GM18909 (cell line): ENCODE data around the gene MIER1.

Experiments used
- ATAC-seq: cut with Tn5 transposase; IDR thresholded peaks from one replicate; pipeline ENCODE4 v1.9.1; 2021; ENCODE audit warnings: mild to moderate bottlenecking; ENCODE audit not compliant: unreplicated experiment, poor library complexity

The MIER1 gene

GRCh38 chr1:66993076-66993475 lies 68.3 kb downstream of the MIER1 start:
- no peak for ATAC-seq

- ATAC-seq, result peak; percentile 75
These were observed 71.4 kb downstream of the MIER1 start for GRCh38 chr1:66996018-66996682.

- no peak for ATAC-seq
These were observed 74.2 kb downstream of the MIER1 start for GRCh38 chr1:66998972-66999371.

DNA sequence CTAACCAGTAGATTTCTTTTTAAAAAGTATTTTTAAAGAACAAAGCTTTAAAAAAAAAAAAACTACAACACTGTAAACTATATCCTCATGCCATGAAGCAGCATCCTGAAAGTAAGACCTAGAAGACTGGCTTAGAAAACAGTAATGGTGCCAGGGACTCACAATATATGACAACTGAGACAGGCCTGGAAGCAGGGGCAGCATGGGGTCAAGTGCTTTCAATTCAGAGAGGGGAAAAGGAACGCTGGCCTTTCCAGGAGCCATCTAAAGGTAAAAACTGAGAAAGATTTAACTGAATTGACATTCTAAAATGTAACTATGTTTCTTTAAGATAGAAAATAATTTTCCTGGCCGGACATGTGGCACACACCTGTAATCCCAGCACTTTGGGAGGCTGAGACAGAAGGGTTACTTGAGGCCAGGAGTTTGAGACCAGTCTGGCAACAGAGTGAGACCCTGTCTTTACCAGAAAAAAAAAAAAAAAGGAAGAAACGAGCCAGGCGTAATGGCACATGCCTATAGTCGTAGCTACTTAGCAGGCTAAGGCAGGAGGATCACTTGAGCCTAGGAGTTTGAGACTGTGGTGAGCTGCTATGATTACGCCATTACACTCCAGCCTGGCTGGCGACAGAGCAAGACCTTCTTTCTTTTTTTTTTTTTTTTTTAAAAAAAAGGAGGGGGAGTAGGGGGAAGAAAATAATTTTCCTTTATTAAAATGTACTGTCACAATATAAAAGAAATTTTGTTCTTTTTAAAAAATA lies 75.0 kb downstream of the MIER1 start:
- no peak for ATAC-seq

GRCh38 chr1:67001682-67002425 lies 77.1 kb downstream of the MIER1 start:
- ATAC-seq, result no peak

- ATAC-seq, result no peak
These were observed 79.4 kb downstream of the MIER1 start for GRCh38 chr1:67004176-67004575.

DNA sequence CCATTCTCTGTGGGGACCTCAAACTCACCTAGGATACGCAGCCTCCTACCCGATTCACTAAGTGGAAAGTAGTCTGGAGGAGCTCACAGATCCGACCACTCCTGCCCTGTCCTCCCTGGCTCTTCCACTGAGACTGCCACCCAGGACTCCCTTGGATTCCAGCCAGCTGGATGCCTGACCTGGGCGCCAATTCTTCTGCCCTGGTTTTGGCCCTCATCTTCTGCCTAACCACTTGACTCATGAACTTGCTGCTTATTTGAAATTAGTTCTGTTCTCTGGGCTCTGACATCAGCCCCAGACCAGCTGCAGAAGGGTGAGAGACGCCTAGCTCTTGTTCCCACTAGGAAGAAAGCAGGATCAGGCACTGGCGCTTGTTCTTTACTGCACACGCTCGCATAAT lies 80.3 kb downstream of the MIER1 start:
- no peak for ATAC-seq

DNA sequence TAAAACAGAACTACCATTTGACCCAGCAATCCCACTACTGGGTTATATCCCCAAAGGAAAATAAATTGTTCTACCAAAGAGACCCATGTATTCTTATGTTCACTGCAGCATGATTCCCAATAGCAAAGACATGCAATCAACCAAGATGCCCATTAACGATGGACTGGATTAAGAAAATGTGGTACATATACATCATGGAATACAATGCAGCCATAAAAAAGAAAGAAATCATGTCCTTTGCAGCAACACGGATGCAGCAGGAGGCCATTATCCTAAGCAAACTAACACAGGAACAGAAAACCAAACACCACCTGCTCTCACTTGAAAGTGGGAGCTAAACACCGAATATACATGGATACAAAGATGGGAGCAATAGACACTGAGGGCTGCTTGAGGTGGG lies 85.0 kb downstream of the MIER1 start:
- ATAC-seq, result no peak

DNA sequence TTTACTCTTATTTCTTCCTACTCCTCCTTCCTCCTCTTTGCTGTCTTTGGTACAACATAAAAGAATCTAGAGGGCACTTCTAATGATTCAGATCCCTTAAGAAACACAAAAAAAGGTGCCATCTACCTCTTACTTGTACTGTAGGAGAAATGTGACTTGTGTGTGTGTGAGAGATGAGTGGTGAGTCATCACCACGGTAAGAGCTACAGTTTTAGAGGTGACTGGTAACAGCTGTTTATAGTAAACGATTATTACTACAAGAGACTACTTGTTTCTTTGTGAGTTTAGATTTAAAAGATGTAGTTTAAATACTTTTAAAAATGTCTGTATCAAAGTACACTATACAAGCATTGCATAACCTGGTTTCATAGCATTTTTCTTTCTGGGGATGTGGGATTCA lies 88.8 kb downstream of the MIER1 start:
- ATAC-seq, result no peak

DNA sequence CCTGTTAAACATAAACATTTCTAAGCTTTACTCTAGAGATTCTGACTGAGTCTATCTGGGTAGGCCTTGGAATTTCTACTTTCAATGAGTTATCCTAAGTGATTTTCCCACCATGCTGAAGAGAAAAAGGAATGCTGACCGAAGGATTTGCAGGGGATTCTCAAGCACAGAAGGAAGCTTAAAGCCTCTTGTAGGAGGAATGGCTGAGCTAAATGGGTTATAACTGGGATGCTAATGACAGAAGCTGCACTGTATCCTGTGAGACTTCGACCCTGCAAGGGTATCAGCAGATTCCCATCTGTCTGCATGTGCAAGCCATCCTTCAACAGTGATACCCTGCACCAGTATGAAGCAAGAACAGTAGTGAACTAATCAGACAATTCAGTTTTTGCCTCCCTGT lies 93.8 kb downstream of the MIER1 start:
- ATAC-seq, result no peak

- no peak for ATAC-seq
These were observed 94.3 kb downstream of the MIER1 start for GRCh38 chr1:67019121-67019520.

DNA sequence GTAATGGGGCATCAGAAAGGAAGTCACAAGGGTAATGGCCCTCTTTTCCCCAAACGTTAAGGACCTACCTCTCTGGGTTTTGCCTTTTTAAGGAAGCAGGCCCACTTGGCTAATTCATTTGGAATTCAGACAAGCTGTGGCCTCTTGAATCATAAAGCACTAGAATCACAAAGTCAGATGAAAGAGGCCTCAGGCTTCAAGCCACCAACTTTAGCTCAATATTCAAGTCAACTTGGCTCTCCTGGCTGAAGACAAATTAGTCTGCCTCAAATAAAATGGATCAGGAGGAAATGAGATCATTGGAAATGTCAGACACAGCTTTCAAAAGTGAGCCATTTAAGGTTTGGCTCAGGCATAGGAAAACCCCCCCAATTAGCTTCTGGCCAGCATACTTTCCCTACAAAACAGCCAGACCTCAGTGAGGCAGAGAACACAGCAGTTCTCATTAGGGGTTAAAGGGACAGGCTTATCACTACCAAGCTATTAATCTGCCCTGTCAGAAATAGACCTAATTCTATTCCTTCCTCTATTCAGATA lies 94.9 kb downstream of the MIER1 start:
- no peak for ATAC-seq

DNA sequence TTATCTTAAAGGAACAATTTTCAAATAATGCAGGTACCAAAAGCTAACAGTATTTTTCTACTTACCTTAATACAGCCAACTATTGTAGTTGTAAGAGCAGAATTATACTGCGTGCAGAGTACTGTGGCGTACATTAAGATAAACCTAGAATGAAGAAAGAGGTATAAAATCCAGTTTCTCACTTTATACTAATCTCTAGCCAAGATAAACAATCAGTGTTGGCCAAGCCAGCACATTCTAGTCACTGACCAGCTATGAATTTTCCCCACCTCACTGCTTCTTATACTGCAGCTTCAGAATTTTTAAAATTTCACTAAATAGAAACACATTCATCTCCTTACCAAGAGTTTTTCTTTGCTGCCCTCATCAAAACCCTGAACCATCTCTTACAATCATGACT lies 95.5 kb downstream of the MIER1 start:
- ATAC-seq, result no peak

DNA sequence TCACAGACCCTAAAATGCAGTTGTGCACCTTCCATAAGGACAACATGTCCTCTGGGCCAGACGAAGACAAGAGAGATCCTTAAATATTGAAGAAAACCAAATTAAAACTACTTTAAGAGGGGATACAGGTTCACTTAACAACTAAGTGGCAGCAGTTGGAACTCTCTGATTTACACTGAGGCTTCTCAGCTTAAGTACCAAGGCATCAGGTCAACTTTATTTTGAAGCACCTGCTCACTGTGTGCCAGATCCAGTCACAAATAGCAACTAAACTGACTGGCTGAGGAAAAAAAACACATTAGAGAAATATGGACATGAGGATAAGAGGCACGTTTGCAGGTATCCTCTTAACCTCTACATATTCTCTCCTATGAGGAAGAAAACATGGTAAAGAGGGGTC lies 96.0 kb downstream of the MIER1 start:
- ATAC-seq, result no peak

DNA sequence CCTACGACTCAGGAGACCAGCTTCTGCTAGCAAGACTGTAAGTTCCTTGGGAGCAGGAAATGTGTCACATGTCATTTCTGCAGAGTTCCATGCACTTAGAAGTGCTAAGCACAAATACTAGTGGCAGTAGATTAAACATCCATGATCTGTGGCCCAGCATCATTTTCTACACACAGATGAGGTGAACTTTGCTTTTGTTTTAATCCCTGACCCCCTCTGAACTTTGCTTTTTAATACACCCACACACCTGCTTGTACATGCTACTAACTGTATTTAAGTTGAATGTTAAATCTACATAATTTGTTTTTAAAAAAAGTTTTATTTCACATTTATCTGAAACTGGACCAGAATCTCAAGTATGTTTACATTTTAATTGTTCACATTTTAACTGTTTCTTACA lies 104.7 kb downstream of the MIER1 start:
- ATAC-seq, result no peak

DNA sequence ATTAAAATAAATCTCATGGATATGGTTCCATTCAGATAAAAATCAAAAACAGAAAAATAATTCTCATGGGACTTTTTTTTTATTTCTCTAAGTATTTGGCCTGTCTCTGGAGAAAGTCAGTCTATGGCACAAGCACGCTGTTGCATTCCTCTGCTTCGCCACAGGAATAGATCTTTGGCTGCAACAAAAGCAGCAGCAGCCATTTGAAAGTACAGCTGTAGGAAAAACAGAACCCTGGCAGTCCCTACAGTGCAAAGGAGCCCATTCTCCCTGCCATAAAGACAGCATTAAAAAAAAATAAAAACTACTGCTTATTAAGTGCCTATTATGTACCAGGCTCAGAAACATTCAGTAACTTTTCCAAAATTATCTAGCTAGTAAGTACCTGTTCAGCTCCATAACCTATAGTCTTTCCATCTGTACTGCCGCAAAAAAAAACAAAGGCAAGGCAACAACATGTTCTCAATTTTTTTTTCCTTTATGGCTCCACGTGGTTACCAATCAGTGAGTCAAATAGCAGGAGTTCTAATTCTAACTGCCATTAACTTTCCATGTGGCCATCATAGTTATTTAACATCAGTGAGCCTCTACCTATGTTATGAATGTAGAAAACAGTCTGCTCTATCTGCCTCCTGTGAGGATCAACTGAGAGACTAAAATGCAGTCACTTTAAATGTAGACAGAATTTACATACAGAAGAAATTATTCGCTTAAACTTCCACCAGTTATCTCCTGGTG lies 106.5 kb downstream of the MIER1 start:
- ATAC-seq, result no peak

DNA sequence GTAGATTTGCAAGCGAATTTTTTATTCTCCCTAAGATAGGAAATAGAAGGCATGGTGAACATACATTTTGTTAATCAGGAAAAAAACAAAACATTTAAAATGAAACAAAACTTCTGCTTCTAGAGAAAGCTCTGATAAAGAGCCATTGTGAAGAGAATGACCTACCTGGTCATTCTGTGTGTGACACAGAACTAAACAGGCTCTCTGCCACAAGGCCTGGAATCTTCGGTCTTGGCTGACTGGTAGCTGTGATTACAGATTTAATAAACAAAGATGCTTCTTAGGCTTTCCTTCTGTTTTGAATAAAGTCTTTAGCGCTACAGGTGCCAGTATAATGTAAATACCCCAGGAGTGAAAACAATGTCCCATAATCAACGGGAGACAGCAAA lies 107.1 kb downstream of the MIER1 start:
- ATAC-seq, result no peak
